Measurements from ENCODE around the gene ISG15.
"Not testable (repeated sequence)": the region's sequence is repeated elsewhere in the genome, so short reads cannot be mapped to it uniquely, and the experiment has no call there.

ISG15 gene

DNA sequence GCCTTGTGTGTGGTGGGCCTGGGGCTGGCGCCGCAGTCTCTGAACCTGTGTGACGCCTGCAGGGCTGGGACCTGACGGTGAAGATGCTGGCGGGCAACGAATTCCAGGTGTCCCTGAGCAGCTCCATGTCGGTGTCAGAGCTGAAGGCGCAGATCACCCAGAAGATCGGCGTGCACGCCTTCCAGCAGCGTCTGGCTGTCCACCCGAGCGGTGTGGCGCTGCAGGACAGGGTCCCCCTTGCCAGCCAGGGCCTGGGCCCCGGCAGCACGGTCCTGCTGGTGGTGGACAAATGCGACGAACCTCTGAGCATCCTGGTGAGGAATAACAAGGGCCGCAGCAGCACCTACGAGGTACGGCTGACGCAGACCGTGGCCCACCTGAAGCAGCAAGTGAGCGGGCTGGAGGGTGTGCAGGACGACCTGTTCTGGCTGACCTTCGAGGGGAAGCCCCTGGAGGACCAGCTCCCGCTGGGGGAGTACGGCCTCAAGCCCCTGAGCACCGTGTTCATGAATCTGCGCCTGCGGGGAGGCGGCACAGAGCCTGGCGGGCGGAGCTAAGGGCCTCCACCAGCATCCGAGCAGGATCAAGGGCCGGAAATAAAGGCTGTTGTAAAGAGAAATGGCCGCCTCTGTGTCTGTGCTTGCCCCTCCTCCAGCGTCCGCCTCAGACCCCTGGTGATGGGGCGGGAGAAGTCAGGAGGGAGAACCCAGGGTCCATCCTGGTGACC is 788 bp downstream of the ISG15 start:
- no peak for DNase-seq

DNA sequence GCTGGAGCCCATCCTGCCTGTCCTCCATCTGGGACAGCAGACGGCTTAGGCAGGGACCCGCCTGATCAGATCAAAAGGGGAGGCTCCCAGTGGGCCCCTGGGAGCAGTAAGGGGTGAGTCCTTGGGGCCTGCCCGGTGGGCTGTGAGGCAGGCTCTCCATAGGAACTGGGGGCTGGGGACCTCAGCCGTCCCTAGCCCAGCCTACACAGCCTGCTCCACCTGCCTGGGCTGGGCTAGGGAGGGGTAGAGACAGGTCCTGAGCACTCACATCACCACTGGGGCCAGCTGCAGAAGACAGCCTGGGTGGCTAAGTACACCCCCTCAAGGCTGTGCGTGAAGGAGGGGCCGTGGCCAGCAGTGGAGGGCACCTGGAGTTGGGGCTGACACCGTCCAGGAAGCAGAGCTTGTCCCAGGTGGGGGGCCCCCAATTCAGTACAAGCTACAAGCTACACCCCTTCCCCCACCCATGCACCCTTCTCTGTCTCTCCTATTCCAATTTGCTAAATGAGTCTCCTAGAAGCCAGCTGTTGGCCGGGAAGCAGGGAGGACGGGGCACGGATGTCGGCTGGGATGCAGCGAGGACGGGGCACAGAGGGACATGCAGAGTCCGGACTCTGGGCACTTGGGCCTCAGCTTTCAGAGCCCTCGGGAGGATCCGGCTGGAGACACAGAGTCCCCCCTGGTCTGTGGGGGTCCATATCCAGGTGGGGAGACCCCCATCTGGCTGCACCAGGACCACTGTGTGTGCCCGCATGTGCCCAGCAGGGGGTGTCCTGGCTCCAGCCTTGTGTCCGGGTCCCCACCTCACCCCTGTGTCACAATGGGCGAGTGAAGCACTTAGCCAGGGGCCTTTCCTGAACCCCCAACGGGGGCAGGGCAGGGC is 1.7 kb downstream of the ISG15 start:
- DNase-seq = no peak

DNA sequence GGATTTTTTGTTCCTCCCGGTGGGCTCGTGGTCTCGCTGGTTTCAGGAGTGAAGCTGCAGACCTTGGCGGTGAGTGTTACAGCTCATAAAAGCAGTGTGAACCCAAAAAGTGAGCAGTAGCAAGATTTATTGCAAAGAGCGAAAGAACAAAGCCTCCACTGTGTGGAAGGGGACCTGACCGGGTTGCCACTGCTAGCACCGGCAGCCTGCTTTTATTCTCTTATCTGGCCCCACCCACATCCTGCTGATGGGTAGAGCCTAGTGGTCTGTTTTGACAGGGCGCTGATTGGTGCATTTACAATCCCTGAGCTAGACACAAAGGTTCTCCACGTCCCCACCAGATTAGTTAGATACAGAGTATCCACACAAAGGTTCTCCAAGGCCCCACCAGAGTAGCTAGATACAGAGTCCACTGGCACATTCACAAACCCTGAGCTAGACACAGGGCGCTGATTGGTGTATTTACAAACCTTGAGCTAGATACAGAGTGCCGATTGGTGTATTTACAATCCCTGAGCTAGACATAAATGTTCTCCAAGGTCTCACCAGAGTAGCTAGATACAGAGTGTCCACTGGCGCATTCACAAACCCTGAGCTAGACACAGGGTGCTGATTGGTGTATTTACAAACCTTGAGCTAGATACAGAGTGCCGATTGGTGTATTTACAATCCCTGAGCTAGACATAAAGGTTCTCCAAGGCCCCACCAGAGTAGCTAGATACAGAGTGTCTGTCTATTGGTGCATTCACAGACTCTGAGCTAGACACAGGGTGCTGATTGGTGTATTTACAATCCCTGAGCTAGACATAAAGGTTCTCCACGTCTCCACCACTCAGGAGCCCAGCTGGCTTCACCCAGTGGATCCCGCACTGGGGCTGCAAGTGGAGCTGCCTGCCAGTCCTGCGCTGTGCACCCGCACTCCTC is 4.4 kb downstream of the ISG15 start:
- DNase-seq = not testable (repeated sequence)

DNA sequence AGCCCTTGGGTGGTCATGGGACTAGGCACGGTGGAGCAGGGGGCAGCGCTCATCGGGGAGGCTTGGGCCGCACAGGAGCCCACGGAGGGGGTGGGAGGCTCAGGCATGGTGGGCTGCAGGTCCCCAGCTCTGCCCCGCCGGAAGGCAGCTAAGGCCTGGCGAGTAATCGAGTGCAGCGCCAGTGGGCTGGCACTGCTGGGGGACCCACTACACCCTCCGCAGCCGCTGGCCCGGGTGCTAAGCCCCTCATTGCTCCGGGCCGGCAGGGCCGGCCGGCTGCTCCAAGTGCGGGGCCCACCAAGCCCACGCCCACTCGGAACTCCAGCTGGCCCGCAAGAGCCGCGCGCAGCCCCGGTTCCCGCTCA is 5.0 kb downstream of the ISG15 start:
- DNase-seq = not testable (repeated sequence)

DNA sequence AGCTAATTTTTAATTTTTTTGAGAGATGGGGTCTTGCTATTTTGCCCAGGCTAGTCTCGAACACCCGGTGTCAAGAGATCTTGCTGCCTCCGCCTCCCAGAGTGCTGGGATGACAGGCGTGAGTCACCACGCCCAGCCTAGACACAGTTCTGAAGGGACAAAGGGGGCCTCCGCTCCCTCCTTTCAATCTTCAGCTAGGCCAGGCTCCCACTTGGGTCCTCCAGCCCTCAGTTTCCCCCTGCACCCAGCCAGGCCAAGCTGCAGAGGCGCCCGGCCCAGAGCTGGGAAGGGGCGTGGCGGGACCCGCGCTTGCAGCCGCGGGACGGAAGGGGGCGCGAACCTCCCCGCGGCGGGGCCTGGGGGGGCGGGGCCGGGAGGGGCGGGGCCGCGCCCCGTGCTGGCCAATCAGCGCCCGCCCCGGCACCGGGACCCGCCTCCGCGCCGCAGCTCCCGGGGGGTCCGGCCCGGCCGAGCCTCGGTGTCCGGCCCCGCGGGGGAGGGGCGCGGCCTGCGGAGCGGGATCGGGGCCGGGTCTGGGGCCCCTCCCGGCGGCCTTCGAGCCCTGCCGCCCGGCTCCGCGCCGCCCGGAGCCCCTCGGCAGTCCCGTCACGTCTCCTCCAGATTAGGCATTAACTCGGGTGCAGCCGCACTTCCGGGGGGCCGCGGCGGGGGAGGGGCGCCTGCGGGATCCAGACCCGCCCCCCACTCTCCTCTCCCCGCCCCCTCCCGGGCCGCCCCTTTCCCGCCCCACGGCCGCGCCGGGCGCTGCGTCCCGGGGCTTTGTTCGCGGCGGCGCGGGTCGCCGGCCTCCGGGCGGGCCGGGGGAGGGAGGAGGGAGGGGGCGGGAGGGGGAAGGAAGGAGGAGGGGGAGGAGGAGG is 6.1 kb downstream of the ISG15 start:
- peak; percentile 80 for DNase-seq

DNA sequence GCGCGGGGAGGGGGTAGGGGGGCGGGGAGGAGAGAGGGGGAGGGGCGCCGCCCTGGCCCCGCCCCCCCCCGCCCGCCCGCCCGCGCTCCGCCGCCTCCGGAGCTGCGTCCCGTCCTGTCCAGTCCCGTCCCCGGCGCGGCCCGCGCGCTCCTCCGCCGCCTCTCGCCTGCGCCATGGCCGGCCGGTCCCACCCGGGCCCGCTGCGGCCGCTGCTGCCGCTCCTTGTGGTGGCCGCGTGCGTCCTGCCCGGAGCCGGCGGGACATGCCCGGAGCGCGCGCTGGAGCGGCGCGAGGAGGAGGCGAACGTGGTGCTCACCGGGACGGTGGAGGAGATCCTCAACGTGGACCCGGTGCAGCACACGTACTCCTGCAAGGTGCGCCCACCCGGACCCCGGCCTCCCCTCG is 6.7 kb downstream of the ISG15 start, which contains the start of gene AGRN:
Gene AGRN (plus strand): TSS at position 121 of the 405 bp plus-strand sequence. CDS start 53 bp downstream, at position 174.
- DNase-seq = peak; percentile 44

DNA sequence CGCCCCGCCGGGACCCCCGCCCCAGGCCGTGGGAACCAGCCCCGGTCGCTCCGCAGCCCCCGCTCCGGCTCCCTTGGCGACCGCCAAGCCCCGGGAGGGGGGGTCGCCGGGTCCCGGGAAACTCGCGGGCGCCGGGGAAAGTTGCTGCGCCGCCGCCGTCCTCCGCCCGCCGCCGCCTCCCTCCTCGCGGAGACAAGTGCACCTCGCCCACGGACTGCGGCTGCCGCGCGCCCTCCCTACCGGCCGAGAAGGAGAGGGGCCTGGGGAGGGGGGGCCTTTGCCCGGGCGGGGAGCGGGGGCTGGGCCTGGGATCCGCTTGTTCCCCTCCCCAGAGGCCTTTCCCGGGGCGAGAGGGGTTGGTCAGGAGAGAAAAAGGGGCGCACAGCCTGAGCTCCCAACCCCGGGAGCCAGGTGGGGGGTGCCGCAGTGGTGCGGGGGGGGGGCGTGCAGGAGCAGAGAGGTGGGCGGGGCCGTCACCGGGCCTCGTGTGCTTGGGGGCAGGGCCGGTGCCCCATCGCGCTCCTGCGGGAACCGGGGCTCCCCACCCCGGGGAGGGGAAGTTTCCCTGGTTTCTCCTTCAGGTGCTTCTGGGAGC is 7.2 kb downstream of the ISG15 start:
- DNase-seq = peak; percentile 29

DNA sequence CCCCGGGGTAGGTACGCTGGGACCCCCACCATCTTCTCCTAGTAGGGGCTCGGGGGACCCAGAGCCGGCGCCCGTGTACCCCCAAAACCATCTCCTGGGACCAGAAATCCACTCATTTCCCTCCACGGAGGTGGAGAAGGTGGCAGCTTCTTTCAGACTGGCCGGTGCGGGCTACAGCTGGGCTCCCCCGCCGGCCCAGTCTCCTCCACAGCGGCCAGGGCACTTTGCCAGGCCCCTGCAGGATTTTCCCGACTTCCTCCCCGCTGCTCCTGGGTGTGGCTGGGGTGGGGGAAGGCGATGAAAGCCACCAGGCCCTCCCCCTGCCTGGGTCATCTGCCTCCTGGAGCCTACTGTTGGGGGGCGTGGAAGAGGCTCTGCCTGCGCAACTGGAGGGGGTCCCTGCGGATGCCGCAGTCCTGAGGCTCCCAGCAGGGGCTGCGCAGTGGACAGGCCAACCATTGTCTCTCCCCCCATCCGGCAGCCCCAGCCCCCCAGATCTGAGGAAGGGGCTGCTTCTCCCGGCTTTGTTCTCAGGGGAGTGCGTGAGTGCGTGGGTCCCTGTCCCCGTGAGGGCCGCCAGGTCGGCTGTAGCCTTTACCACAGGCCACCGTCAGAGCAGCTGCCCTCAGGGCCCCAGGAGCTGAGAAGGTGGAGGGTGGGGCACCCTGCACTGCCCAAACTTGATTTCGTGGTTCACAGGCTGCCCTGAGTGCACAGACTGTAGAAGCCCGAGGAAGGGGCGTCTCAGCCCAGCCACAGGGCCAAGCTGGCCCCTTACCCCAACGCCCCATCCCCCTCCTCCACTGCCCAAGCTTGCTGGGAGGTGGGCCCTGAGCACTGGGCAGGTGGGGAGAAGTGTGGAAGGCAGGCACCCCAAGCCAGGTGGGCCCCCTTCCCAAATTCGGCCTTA is 8.0 kb downstream of the ISG15 start:
- peak; percentile 58 for DNase-seq

DNA sequence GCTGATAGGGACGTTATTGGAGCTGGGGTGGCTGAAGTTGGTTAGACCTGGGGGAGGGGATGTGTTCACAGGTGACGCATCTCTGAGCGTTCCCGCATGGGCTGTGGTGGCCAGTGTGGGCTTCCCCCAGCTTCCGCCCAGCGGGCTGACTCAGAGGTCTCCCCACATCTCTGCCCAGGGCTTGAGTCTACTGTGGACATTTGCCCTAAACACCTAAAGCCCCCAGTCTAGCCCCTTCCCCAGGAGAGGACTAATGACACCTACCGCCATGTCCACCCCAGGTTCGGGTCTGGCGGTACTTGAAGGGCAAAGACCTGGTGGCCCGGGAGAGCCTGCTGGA is 8.6 kb downstream of the ISG15 start:
- no peak for DNase-seq

DNA sequence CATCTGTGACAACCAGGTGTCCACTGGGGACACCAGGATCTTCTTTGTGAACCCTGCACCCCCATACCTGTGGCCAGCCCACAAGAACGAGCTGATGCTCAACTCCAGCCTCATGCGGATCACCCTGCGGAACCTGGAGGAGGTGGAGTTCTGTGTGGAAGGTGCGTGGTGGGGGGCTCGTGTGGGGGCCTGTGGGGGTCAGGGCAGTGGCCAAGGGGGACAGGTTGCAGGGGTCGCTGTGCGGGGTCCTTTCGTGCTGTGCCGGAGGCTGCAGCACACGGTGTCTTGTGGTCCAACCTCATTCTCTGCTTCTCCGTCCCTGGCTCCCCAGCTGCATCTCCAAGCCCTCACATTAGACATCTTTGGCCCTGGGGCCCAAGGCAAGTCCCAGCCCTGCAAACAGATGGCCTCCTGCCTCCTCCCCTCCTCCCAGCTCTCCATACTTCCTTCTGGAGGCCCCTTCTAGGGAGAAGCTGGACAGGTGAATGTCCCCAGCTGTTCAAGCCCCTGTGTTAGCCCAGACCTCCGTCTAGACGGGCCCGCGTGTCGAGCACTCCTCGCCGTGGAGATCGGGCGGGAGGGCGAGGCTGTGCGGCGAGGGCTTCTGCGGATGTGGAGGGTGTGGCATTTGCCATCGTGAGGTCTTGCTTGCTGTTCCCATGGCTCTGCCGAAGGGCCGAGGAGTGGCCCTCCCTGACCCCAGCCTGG is 9.2 kb downstream of the ISG15 start:
- DNase-seq = no peak

DNA sequence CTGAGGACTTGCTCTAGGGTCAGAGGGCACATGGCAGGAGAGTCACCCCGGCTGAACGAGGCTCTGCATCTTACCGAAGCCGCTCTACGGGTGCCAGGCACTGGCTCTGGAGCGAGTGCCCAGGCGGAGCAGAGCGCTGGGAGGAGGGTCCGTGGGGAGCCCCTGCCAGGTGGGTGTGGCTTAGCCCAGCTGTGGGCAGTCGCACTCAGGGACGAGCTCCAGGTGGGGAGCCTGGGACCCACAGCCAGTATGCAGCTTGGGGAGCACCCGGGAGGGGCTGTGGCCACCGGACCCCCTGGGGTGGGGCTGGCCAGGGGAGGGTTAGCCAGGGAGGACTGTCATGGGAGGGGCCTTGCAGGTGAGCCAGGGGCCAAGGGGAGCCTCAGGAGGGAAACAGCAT is 10.4 kb downstream of the ISG15 start:
- DNase-seq = no peak

DNA sequence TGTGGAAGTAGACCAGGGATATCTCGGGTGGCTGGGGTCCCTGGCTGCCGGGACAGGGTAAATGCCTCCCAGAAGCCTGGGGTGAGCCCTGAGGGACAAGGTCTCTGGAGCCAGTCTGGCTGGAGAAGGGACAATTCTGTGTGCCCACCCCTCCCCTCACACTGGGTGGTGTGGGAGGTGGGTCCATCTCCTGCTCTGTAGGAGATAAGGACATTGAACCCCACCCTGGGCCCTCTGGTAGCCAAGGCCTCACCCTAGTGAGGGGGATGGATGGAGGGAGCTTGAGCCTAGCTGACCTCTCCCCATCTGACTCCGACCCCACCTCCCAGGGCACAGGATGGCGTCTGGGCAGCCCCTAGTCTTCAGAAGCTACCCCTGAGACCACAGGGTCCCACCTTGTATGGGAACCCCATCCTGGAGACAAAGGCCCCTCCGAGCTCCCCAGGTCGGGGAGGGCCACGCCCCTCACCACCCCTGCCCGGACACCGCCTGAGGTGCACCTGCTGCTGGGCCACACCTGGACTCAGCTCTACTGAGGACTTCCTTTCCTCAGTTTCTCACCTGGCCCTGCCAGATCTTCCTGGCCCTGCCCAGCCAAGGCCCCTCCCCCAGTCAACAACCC is 11.0 kb downstream of the ISG15 start:
- DNase-seq = no peak

DNA sequence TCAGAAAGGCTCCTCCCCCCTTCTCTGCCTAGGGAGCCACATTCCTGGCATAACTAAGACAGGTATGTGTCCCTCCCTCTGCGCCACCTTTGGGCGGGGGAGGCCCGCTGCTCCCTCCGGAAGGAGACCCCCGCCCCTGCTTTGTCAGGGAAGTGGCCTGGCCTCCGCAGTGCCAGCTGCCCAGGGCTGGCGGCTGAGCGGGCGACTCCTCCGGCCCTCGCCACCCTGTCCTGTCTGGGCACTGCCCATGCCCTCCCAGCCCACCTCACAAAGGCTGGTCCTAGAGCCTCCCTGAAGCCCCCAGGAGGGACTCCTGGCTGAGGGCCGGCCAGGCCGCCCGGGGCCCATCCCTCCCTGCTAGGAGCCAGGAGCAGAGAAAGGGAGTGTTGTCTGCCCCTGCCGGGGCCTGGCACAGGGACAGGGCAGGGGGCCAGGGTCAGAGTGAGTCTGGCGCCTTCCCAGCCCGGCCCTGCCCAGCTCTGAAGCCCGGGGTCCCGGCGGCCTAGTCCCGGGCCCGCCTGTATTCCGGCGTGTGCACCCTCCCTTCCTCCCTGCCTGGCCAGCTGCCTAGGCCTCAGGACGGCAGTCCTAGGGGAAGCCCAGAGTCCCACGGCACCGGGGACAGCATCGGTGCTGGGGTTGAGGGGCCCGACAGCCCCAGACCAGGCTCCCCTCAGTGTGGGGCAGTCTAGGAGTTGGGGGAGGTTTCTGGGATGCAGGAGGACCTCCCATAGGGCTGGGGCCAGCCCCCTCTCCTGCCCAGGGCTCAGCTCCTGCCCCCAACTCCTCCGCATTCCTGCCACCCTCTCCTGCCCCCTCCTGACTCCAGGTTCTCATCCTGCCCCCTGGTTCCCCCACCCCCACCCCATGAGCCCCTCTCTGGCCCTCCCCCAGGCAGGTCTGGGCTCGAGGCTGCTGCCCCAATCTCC is 11.7 kb downstream of the ISG15 start:
- DNase-seq = no peak

DNA sequence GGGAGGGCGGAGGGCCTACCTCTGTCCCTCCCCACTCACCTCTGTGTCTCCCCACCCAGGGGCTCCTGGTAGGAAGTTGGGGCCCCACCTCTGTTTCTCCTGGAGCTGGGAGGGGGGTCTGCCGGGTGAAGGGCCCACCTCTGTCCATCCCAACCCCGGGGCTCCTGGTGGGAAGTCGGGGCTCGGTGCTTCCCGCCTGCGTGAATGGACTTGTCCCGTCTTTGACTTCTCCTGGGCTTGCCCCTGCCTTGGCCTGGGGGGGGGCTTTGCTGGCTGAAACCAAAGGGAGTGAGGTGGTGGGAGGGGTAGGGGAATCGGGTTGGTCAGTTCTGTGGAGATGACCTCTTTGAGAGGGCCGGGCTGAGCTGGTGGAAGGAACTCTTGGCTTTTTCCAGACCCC is 12.4 kb downstream of the ISG15 start:
- DNase-seq = no peak

DNA sequence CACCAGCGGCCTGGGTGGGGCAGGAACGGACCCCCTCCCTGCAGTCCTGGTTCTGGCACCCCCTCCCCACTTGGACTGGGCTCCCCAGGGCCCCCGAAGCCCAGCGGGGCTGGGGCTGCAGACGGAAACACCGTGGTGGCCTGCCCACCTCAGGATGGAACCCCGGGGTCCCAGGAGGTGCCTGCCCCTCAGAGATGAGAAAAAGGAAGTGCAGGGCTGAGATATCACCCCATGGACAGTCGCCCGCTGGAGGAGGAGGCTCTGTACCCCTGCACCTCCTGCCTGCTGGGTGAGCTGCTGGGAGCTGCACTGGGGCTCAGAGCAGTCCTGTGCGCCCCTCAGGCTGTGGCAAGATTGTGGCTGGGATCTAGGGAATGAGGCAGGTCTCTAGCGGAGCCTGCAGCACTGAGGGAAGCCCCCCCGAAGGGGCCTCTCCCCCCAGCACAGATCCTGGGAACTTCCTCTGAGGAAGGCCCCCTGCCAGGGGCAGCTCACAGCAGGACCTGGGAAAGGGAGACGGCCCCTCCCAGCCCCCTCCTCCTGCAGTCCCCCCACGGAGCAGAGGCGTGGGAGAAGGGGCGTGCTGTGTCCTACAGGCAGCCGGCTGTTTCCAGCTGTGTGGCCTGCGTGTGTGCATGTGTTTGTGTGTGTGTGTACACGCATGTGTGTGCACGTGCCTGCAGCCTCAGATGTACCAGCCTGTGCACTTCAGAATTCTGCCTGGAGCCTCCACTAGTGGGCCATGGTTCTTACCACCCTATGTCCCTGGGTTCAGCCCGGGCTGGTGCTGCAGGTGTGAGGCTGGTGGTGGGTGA is 13.5 kb downstream of the ISG15 start:
- no peak for DNase-seq

DNA sequence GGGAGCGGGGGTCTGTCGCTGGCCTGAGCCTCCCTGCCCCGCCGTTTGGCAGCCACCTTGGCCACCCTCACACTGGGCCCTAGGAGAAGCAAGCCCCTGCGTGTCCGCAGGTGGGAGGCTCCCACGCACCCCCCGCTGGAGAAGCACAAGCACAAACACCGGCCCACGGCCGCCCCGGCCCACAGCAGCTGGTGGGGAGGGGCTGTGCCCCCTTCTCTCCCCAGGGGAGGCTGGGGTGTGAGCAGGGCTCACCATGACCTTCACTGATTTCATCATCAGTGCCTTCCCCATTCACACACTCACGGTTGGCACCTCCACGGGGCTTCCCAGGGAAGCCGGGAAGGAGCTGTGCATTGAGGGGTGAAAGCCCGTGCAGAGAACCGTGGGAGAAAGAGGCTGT is 14.5 kb downstream of the ISG15 start:
- no peak for DNase-seq

Data from NCI-H345 (cell line).